GM12865 (cell line): ENCODE data around the gene COL17A1.

Experiments
- DNase-seq: peaks from one replicate; pipeline ENCODE4 v3.0.0; 2010; ENCODE audit warnings: low read depth
- H3K4me3 ChIP-seq: 2 replicates; pipeline ENCODE4 v1.5.1; 2011; ENCODE audit warnings: mild to moderate bottlenecking, low read depth, low read length, control low read depth
- CTCF ChIP-seq: IDR thresholded peaks from 2 replicates; pipeline ENCODE4 v1.5.1; 2011; ENCODE audit warnings: low read length, control low read depth, low read depth, inconsistent platforms; ENCODE audit not compliant: insufficient read depth; ENCODE audit errors: missing control alignments

The COL17A1 gene

GRCh38 chr10:104046651-104047050 is 39.0 kb downstream of the COL17A1 start:
- no peak for TF ChIP-seq CTCF
- no peak for DNase-seq
- no peak overlapping the region for H3K4me3 ChIP-seq

- peak; percentile 35 for DNase-seq
- H3K4me3 ChIP-seq = no peak overlapping the region
- no peak for TF ChIP-seq CTCF
These were observed 40.3 kb downstream of the COL17A1 start for GRCh38 chr10:104045151-104046089.

- no peak for TF ChIP-seq CTCF
- DNase-seq = no peak
- H3K4me3 ChIP-seq = no peak overlapping the region
These were observed 41.8 kb downstream of the COL17A1 start for GRCh38 chr10:104043854-104044253.

- DNase-seq = no peak
- no peak overlapping the region for H3K4me3 ChIP-seq
- TF ChIP-seq CTCF = no peak
These were observed 42.4 kb downstream of the COL17A1 start for GRCh38 chr10:104043185-104043830.

- H3K4me3 ChIP-seq = no peak overlapping the region
- DNase-seq = no peak
- no peak for TF ChIP-seq CTCF
These were observed 43.7 kb downstream of the COL17A1 start for GRCh38 chr10:104041891-104042535.

- no peak overlapping the region for H3K4me3 ChIP-seq
- no peak for DNase-seq
- no peak for TF ChIP-seq CTCF
These were observed 44.6 kb downstream of the COL17A1 start for GRCh38 chr10:104040862-104041789.
